Left renal pelvis (tissue), 4 donors: ENCODE results near the gene AKAP13. TPM values are rescaled to one million over a fixed set of nuclear protein-coding genes. Genes with fewer than 3 reads are reported as not detected.
"Not testable (repeated sequence)": the region's sequence is repeated elsewhere in the genome, so short reads cannot be mapped to it uniquely, and the experiment has no call there.

ENCODE experiments used
- DNase-seq, 4 donors: peaks; one replicate each; pipeline ENCODE4 v3.0.0-alpha.2; 2013; ENCODE audit warnings: low read depth in 4 of 4, low spot score in 3 of 4
- polyA plus RNA-seq, 4 donors: library from polyadenylated mRNA; unstranded; fragments of 120-200 nt; gene quantifications; one replicate each; pipeline ENCODE4 v1.2.1, GENCODE V29; 2013; ENCODE audit not compliant: insufficient read length in 4 of 4

The AKAP13 gene
- polyA plus RNA-seq, 4 donors = 82.3 to 93.2 (median 87.8) TPM

DNA sequence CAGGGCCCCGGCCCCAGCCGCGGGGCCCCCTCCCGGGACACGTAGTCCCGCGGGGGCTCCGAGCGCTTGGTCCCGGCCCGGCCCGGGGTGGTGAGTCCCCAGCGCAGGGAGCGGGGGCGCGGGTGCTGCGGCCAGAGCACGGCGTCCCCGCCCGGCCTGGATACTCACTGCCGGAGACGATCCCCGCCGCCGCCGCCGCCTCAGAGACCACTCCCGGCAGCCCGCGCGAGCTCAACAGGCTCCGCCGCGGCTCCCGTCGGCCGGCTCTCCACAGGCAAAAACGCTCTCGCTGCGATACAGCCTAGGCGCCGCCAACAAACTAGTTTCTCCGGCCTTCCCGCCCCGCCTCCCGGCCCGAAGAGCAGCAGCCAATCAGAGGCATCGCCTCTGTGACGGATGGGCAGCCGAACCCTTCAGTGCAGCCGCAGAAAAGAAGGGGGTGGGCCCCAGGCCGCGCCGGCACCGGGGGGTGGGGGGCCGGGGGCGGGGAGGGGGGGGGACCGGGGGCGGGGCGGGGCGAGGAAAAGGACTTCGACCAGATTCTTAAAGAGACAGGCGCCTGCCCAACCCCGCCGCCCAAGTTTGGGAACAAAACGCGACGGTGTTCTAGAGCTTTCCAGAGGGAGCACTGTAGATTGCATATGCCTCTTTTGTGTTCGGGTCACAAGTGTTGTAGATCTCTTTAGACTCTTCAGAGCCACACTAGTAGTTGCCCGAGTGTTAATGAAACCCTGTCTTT lies 414.4 kb downstream of the AKAP13 start, which contains the start of gene KLHL25:
TSS of gene KLHL25 (minus strand) at position 328 of the 739 bp plus-strand sequence. CDS start 25,115 bp downstream, outside the sequence.
- peak; percentile 81 to 89 (median 86) for DNase-seq

- DNase-seq = no peak
Measured at GRCh38 chr15:85795337-85796305, 415.2 kb downstream of the AKAP13 start.

DNA sequence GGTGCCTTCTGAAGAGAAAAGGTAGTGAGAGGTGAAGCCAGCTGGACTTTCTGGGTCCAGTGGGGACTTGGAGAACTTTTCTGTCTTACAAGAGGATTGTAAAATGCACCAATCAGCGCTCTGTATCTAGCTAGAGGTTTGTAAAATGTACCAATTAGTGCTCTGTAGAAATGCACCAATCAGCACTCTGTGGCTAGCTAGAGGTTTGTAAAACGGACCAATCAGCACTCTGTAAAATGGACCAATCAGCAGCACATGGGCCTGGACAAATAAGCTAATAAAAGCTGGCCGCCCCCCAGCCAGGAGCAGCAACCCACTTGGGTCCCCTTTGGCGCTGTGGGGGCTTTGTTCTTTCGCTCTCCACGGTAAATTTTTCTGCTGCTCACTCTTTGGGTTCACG lies 416.0 kb downstream of the AKAP13 start:
- not testable (repeated sequence) for DNase-seq
